H7 (cell line): ENCODE measurements around the gene PI4KA. TPM values are rescaled to one million over a fixed set of nuclear protein-coding genes. Genes with fewer than 3 reads are reported as not detected.

Experiments
- DNase-seq: peaks from one replicate; pipeline ENCODE4 v3.0.0; 2012
- H3K27me3 ChIP-seq: 2 replicates; pipeline ENCODE4 v1.6.0; 2011; ENCODE audit warnings: mild to moderate bottlenecking, low read length; ENCODE audit not compliant: control insufficient read depth, insufficient read depth
- H3K36me3 ChIP-seq: replicated peaks from 2 replicates; pipeline ENCODE4 v1.5.1; 2011; ENCODE audit warnings: low read length; ENCODE audit not compliant: control insufficient read depth, insufficient read depth
- H3K4me3 ChIP-seq: 2 replicates; pipeline ENCODE4 v1.5.1; 2011; ENCODE audit warnings: low read depth, mild to moderate bottlenecking, control low read depth, low read length, moderate library complexity; ENCODE audit not compliant: insufficient read depth
- total RNA-seq: library from RNA; depleted of rRNA; stranded (reverse); fragments of >200 nt; shearing (Covaris generic); gene quantifications from 2 replicates; pipeline ENCODE4 v1.2.3, GENCODE V29; 2014

The PI4KA gene
- total RNA-seq, 1 experiment from 2014 or later: 28.5 TPM

DNA sequence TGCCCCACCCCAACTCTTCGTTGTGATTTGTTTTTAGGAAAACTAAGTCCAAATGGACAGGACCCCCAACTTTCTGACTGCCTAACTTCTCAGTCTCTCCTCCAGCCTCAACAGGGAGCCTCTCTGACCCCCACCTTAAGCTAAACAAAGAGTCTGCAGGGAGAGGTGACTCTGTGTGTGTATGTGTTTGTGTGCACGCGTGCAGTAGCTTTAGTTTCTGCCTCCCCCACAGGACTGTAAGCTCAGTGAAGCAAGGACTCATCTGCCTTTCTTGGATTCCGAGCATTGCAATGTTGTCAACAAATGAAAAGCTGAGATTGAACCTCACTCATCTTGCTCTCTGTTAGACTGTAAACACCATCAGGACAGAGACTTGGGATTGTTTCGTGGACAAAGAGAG lies 8.1 kb upstream of the PI4KA start:
- H3K36me3 ChIP-seq: no peaks in the 10 kb centered on the region; the same call in 1 of the 2 replicates
- DNase-seq: no peak

DNA sequence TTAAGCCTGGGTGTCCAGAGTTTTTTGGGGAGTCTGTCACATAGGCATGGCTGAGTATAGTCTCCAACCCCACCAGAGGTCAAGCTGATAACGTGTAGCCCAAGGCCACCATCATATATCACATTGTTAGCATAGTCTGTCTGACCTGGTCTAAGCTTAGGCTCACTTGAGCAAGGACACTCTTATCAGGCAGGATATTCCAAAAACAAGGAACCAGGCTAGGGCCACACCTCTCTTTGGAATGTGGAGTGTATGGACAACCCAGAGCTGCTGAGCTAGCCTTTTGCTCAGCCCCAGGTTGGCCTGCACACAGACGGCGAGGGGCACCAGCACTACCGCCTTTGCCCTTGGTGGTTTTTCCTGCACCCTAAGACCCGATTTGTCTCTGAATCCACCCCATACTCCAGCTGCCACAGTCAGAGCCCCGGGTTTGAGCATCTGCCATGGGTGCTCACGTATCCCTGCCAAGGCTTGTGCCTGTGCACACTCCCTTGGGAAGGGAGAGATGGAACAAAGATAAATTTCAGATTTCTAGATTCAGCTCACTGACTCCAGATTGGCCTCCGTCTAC lies 7.3 kb upstream of the PI4KA start:
- no peak for DNase-seq
- Histone ChIP-seq H3K36me3 (no peaks in the 10 kb centered on the region; the same call in 1 of the 2 replicates), H3K27me3 (no peaks in the 10 kb centered on the region), H3K4me3 (no peak overlapping the region)

More for the DNA sequence above, 8.1 kb upstream of the PI4KA start:
- Histone ChIP-seq H3K4me3 (no peak overlapping the region), H3K27me3 (no peaks in the 10 kb centered on the region)

- H3K4me3 ChIP-seq: no peak overlapping the region
- no peak for DNase-seq
- H3K36me3 ChIP-seq: no peaks in the 10 kb centered on the region; the same call in 1 of the 2 replicates
- H3K27me3 ChIP-seq: no peaks in the 10 kb centered on the region
These were observed 6.7 kb upstream of the PI4KA start for GRCh38 chr22:20865331-20865730.

DNA sequence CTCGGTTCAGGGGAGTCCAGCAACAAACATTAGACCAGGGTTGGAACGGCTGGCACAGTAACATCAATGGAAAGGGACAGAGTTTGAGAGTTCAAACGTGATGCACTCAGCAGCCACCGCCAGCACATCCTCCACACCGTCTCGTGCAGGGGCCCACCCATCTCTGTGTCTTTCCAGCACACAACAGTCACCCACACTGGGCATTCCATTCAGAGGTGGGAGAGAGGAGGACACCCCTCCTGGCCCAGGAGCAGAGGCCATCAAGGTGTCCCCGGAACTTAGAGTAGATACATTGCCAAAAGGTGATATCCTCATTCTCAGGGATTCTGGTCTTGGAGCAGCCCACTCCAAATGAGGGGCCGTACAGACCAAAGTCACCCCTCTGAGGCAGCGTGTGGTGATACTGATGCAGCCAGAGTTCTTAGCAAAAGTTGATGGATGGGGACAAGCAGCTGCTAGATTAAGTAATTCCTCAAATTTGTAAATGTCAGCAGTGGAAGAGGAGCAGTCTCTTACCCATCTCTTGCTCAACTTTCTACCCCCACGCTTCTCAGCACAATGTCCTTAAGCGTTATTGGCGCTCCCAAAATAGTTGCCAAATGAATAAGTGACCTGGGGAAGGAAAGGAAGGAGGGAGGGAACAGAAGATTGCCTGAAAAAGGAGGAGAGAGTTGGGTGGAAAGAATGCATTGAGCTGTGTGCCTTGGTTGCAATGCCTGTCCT lies 5.7 kb upstream of the PI4KA start:
- no peak overlapping the region for H3K4me3 ChIP-seq

GRCh38 chr22:20863366-20863765 lies 4.8 kb upstream of the PI4KA start:
- Histone ChIP-seq H3K4me3 (no peak overlapping the region), H3K36me3 (no peaks in the 10 kb centered on the region), H3K27me3 (no peaks in the 10 kb centered on the region)
- DNase-seq: no peak

More for the DNA sequence above, 5.7 kb upstream of the PI4KA start:
- Histone ChIP-seq H3K27me3 (no peaks in the 10 kb centered on the region), H3K36me3 (no peaks in the 10 kb centered on the region)
- DNase-seq: no peak

- no peak for DNase-seq
- no peak overlapping the region for H3K4me3 ChIP-seq
- H3K36me3 ChIP-seq: no peaks in the 10 kb centered on the region
- H3K27me3 ChIP-seq: no peaks in the 10 kb centered on the region
These were observed 3.9 kb upstream of the PI4KA start for GRCh38 chr22:20862540-20862939.

GRCh38 chr22:20859615-20860014 lies 1.0 kb upstream of the PI4KA start:
- no peak for DNase-seq
- Histone ChIP-seq H3K27me3 (no peaks in the 10 kb centered on the region), H3K4me3 (peak overlapping the region; percentile 71; the same call in 1 of the 2 replicates), H3K36me3 (no peaks in the 10 kb centered on the region)

DNA sequence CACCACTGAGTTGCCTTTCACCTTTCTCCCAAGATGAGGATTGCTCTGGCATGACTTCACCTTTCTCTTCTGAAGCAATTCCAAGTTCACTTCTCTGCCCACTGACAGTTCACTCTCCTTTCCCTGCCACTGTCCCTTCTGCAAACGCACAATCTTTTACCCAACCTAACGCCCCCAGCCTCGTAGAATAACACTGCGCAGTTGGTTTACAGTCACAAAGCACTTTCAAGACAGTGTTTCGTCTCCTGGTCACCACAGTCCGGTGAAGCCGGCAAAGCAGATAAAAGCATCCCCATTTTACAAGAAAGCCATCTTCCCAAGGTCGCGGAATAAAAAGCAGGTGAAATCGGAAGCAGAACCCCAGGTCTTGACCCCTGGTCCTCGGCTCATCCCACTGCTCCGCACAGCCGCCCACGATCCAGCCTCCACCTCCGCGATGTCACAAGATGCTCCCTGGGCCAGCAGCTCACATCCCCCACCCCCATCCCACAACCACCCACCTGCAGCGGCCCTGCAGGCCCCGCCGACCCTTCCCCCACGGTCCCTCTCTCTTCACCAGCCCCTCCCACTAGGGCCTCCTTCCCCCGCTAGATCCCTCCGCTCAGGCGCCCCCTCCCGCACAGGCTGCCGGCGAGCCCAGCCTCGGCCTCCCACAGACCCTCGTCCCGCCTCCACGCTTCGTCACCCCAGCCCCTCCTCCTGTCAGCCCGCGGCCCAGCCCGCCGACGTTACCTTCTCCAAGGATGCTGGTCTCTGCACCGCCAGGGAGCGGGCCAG lies 585 bp downstream of the PI4KA start:
- H3K4me3 ChIP-seq: peak overlapping the region; percentile 85
- H3K36me3 ChIP-seq: no peaks in the 10 kb centered on the region
- no peaks in the 10 kb centered on the region for H3K27me3 ChIP-seq
- DNase-seq: peak; percentile 97

DNA sequence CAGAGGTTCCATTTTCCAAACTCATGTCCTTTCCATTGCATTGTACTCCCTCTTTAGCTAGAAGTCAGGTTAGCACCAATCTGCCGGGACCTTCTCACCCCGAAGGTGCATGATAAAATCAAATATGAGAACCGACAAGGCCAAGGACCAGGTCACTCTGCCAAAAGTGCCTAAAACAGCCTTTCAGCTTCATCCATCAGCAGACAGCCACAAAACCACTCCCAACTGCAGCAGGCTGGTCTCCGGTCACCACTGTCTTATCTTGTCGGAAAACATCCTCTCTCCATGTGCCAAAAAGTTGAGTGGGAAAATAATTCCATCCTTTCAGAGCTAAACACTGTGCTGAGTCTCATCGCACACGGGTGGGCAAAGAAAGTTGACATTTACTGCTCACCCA lies 1.4 kb downstream of the PI4KA start:
- DNase-seq: no peak

DNA sequence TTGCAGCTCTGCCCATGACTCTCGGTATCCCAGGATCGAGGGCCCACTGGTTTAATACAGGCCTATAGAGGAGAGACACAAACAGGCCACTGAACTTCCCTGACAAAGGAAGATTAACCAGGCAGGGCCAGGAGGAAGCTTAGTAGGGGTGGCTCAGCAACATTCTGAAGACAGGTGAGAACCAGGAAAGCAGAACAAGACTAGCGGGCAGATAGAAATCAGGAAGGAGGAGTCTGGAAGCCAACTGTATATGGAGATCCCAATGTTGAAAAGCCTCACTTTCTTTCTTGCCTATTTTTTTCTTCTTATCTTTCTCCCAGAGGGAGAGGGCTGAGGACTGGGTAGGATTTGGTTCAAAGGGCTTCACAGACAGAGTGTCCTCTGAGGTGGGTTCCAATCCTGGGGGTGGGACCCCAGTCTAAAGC lies 5.4 kb downstream of the PI4KA start:
- DNase-seq: no peak

More for the DNA sequence above, 1.4 kb downstream of the PI4KA start:
- H3K4me3 ChIP-seq: no peak overlapping the region
- no peaks in the 10 kb centered on the region for H3K36me3 ChIP-seq
- no peaks in the 10 kb centered on the region for H3K27me3 ChIP-seq

GRCh38 chr22:20852503-20852902 lies 6.1 kb downstream of the PI4KA start:
- DNase-seq: no peak
- no peak overlapping the region for H3K4me3 ChIP-seq
- H3K27me3 ChIP-seq: no peaks in the 10 kb centered on the region
- no peaks in the 10 kb centered on the region for H3K36me3 ChIP-seq

More for the DNA sequence above, 5.4 kb downstream of the PI4KA start:
- Histone ChIP-seq H3K36me3 (no peaks in the 10 kb centered on the region), H3K27me3 (no peaks in the 10 kb centered on the region), H3K4me3 (no peak overlapping the region)

GRCh38 chr22:20852076-20852475 lies 6.5 kb downstream of the PI4KA start:
- no peak overlapping the region for H3K4me3 ChIP-seq
- H3K27me3 ChIP-seq: no peaks in the 10 kb centered on the region
- H3K36me3 ChIP-seq: no peaks in the 10 kb centered on the region
- DNase-seq: no peak

- Histone ChIP-seq H3K27me3 (no peaks in the 10 kb centered on the region), H3K4me3 (no peak overlapping the region), H3K36me3 (no peaks in the 10 kb centered on the region)
- DNase-seq: no peak
These were observed 11.2 kb downstream of the PI4KA start for GRCh38 chr22:20847318-20847822.

- H3K4me3 ChIP-seq: no peak overlapping the region
- DNase-seq: no peak
- no peaks in the 10 kb centered on the region for H3K36me3 ChIP-seq
- H3K27me3 ChIP-seq: no peaks in the 10 kb centered on the region
These were observed 14.3 kb downstream of the PI4KA start for GRCh38 chr22:20844055-20845037.
